OCI-LY1 (cell line): ENCODE data around the gene LSS.

ENCODE experiments used
- CTCF ChIP-seq: fragments of 200-600 bp; sonication (generic), shearing (Covaris generic); IDR thresholded peaks from 2 replicates; pipeline ENCODE4 v1.5.1; 2017; ENCODE audit warnings: mild to moderate bottlenecking, antibody characterized with exemption, low read length, moderate library complexity, mixed read lengths
- EZH2 ChIP-seq: fragments of 200-600 bp; sonication (generic), shearing (Covaris generic); IDR thresholded peaks from 2 replicates; pipeline ENCODE4 v1.8.0; 2017; ENCODE audit warnings: borderline replicate concordance, mixed run types, mild to moderate bottlenecking, antibody characterized with exemption, low read length, moderate library complexity, mixed read lengths

GRCh38 chr21:46246345-46246744 lies 17.8 kb upstream of the LSS start:
- no peak; the same call in 1 of the 2 replicates for TF ChIP-seq CTCF
- no peak for TF ChIP-seq EZH2
